GM10266 (cell line): ENCODE data around the gene GABBR2.
"Not testable (repeated sequence)": the region's sequence is repeated elsewhere in the genome, so short reads cannot be mapped to it uniquely, and the experiment has no call there.

Experiments
- DNase-seq: peaks from one replicate; pipeline ENCODE4 v3.0.0; 2012; ENCODE audit errors: extremely low spot score
- CTCF ChIP-seq: IDR thresholded peaks from 2 replicates; pipeline ENCODE4 v1.5.1; 2012; ENCODE audit warnings: mild to moderate bottlenecking, low read depth; ENCODE audit not compliant: control insufficient read depth, insufficient read depth; ENCODE audit errors: missing control alignments

Gene GABBR2

DNA sequence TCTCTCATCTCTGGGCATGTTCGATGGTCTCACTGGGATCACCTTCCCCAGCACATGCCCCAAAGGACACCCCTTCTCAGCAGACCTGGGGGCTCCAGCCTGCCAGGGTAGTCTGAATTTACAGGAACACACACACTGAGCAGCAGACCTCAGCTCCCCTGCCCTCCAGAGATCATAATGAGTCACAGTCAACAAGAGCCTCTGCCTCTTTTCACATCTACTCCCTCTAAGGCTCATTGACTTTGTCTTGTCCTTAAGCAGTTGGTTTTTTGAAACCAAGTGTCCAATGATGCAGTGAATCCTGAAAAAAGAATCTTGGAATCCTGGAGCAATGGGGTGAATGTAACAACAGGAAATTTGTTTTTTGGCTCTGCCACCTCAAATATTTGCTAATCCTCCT lies 20.8 kb downstream of the GABBR2 start:
- no peak for TF ChIP-seq CTCF
- DNase-seq, result no peak

DNA sequence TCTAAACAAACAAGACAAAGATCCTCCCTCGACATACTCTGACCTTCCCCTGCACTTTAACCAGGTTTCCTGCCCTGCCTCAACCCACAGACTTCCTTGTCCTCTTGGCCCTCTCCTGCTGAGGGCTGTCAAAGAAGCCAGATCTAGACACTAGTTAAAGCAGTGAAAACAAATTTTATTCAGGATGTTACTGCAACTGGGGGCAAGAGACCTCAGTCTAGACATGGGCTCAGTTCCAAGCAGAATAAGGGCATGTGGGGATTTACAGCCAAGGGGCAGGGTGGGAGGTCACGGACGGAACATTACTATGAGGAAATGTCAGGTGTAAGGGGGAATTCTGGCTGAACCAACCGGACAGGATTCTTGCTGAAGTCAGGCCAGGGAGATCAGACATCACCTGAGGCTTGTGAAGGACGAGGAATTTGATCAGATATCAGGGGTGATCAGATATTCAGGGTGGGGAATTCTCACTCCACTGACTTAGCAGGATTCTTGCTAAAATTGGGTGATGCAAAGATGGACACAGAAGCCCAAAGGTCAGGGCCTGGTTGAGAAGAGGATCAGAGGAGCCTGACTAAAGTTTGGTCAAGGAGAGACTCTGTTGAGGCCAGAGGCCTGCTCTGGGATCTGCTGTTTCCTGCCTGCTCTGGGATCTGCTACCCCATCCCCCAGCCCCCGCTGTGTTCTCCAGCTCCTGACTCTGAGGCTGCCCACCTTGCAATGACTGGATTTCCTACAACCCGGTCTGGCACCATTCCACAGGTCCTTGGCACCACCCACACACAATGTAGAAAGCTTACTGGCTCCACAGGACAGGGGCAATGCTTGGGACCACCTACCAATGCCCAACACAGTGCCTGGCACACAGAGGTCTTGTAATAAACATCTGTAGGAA lies 21.5 kb downstream of the GABBR2 start:
- DNase-seq, result no peak
- no peak for TF ChIP-seq CTCF

- DNase-seq, result not testable (repeated sequence)
Measured at GRCh38 chr9:98684816-98685215, 23.9 kb downstream of the GABBR2 start.

- no peak for DNase-seq
- peak; percentile 38 for TF ChIP-seq CTCF
Measured at GRCh38 chr9:98678244-98678842, 30.4 kb downstream of the GABBR2 start.

DNA sequence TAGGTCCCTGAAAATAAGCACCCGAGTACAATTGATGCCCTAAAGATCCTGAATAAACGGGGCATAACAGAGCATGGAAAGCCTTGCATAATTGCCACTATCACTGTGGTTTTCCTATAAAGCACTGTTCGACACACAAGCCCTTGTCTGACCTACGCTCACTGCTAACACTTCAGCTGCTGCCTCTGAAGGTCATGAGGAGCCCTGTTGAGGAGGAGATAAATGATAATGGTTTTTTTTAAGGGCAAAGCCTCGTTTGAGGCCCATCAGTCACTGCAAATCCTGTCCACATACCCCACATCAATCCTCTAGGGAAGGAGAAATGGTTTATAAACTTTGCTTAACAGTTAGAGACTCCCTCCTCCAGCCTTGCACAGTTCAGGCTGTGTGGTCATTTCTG lies 35.1 kb downstream of the GABBR2 start:
- TF ChIP-seq CTCF, result no peak
- DNase-seq, result no peak

GRCh38 chr9:98667005-98667640 lies 41.6 kb downstream of the GABBR2 start:
- no peak for TF ChIP-seq CTCF
- no peak for DNase-seq

GRCh38 chr9:98665501-98665900 lies 43.2 kb downstream of the GABBR2 start:
- no peak for TF ChIP-seq CTCF
- no peak for DNase-seq
